Nephron progenitor cell (in vitro differentiated cells): ENCODE measurements around the gene PRKAG2.

Experiments
- DNase-seq: peaks from one replicate; pipeline ENCODE4 v3.0.0; 2021
- H3K27ac Mint-ChIP-seq: 2 replicates; pipeline ENCODE4 v1.8.0; 2021; ENCODE audit warnings: mild to moderate bottlenecking, moderate library complexity, mixed read lengths
- H3K27me3 Mint-ChIP-seq: 2 replicates; pipeline ENCODE4 v1.8.0; 2021; ENCODE audit warnings: mild to moderate bottlenecking, low read depth, mixed read lengths; ENCODE audit not compliant: poor library complexity
- H3K36me3 Mint-ChIP-seq: 2 replicates; pipeline ENCODE4 v1.8.0; 2021; ENCODE audit warnings: low read depth, mixed read lengths
- H3K4me1 Mint-ChIP-seq: 2 replicates; pipeline ENCODE4 v1.8.0; 2021; ENCODE audit warnings: mixed read lengths
- H3K4me3 Mint-ChIP-seq: 2 replicates; pipeline ENCODE4 v1.8.0; 2021; ENCODE audit warnings: mild to moderate bottlenecking, moderate library complexity, mixed read lengths
- H3K9me3 Mint-ChIP-seq: 2 replicates; pipeline ENCODE4 v1.8.0; 2021; ENCODE audit warnings: mild to moderate bottlenecking, moderate library complexity, mixed read lengths
- CTCF ChIP-seq: fragments of 200-600 bp; sonication (generic); IDR thresholded peaks from 2 replicates; pipeline ENCODE4 v1.5.0; 2021; ENCODE audit warnings: antibody characterized with exemption

PRKAG2 gene

GRCh38 chr7:151565541-151565940 lies 311.4 kb downstream of the PRKAG2 start:
- no peak for TF ChIP-seq CTCF
- Mint-ChIP-seq H3K27ac (peak overlapping the region; percentile 57), H3K9me3 (no peaks in the 10 kb centered on the region), H3K27me3 (peaks cover 3% of the 10 kb centered on the region), H3K4me1 (peaks cover 34% of the 10 kb centered on the region), H3K4me3 (no peak overlapping the region), H3K36me3 (peaks cover 35% of the 10 kb centered on the region)
- DNase-seq = no peak

GRCh38 chr7:151560243-151560642 lies 316.7 kb downstream of the PRKAG2 start:
- Mint-ChIP-seq H3K27me3 (no peaks in the 10 kb centered on the region), H3K9me3 (no peaks in the 10 kb centered on the region), H3K36me3 (peaks cover 31% of the 10 kb centered on the region), H3K27ac (no peak overlapping the region), H3K4me1 (no peaks in the 10 kb centered on the region), H3K4me3 (no peak overlapping the region)
- no peak for TF ChIP-seq CTCF
- no peak for DNase-seq

GRCh38 chr7:151559557-151560183 lies 317.2 kb downstream of the PRKAG2 start:
- Mint-ChIP-seq H3K9me3 (no peaks in the 10 kb centered on the region), H3K4me1 (no peaks in the 10 kb centered on the region), H3K27ac (no peak overlapping the region), H3K4me3 (no peak overlapping the region), H3K27me3 (no peaks in the 10 kb centered on the region), H3K36me3 (peaks cover 31% of the 10 kb centered on the region)
- DNase-seq = no peak
- TF ChIP-seq CTCF = no peak

- Mint-ChIP-seq H3K9me3 (no peaks in the 10 kb centered on the region), H3K4me1 (peaks cover 7% of the 10 kb centered on the region), H3K27ac (no peak overlapping the region), H3K36me3 (peaks cover 23% of the 10 kb centered on the region), H3K27me3 (no peaks in the 10 kb centered on the region), H3K4me3 (no peak overlapping the region)
- no peak for TF ChIP-seq CTCF
- no peak for DNase-seq
These were observed 318.3 kb downstream of the PRKAG2 start for GRCh38 chr7:151558575-151558974.

GRCh38 chr7:151556592-151556991 lies 320.3 kb downstream of the PRKAG2 start:
- no peaks in the 10 kb centered on the region for H3K9me3 Mint-ChIP-seq
- DNase-seq = no peak
- peaks cover 9% of the 10 kb centered on the region for H3K36me3 Mint-ChIP-seq
- no peak overlapping the region for H3K4me3 Mint-ChIP-seq
- no peaks in the 10 kb centered on the region for H3K27me3 Mint-ChIP-seq
- no peak for TF ChIP-seq CTCF
- peaks cover 22% of the 10 kb centered on the region for H3K4me1 Mint-ChIP-seq
- no peak overlapping the region for H3K27ac Mint-ChIP-seq

GRCh38 chr7:151553356-151553755 lies 323.6 kb downstream of the PRKAG2 start:
- no peak for TF ChIP-seq CTCF
- Mint-ChIP-seq H3K36me3 (no peaks in the 10 kb centered on the region), H3K4me3 (no peak overlapping the region), H3K9me3 (no peaks in the 10 kb centered on the region), H3K27ac (no peak overlapping the region), H3K4me1 (peaks cover 36% of the 10 kb centered on the region), H3K27me3 (no peaks in the 10 kb centered on the region)
- no peak for DNase-seq
